ENCODE results near the gene BABAM2. TPM values are rescaled to one million over a fixed set of nuclear protein-coding genes. Genes with fewer than 3 reads are reported as not detected.
"Not testable (repeated sequence)": the region's sequence is repeated elsewhere in the genome, so short reads cannot be mapped to it uniquely, and the experiment has no call there.

BABAM2 gene
- polyA plus RNA-seq, 3 donors from 2014 or later = 52.4 to 89.2 (median 74.1) TPM

- Mint-ChIP-seq H3K4me3 (no peak overlapping the region), H3K4me1 (peaks cover 2 to 15% of the 10 kb centered on the region in 2 donors), H3K36me3 (peaks cover 15 to 17% (median 15%) of the 10 kb centered on the region in 3 donors), H3K27ac (no peak overlapping the region), H3K27me3 (ENCODE audit: low read depth in 3 of 3) (peaks cover 0 to 2% (median 0%) of the 10 kb centered on the region in 3 donors), H3K9me3 (peaks cover 0 to 2% (median 0%) of the 10 kb centered on the region in 6 donors)
- DNase-seq = no peak
Observed at GRCh38 chr2:27991146-27991545, 100.6 kb downstream of the BABAM2 start.

- Mint-ChIP-seq H3K36me3 (peaks cover 15 to 18% (median 17%) of the 10 kb centered on the region in 3 donors), H3K9me3 (peaks cover 0 to 2% (median 0%) of the 10 kb centered on the region in 6 donors), H3K27ac (peak overlapping the region in 1 of 6 donors; percentile 1), H3K4me1 (peaks cover 2 to 15% of the 10 kb centered on the region in 2 donors), H3K4me3 (no peak overlapping the region), H3K27me3 (ENCODE audit: low read depth in 3 of 3) (peaks cover 0 to 2% (median 0%) of the 10 kb centered on the region in 3 donors)
- DNase-seq = no peak
Observed at GRCh38 chr2:27992787-27993401, 102.4 kb downstream of the BABAM2 start.

- no peak overlapping the region for H3K4me3 Mint-ChIP-seq
- no peak for DNase-seq
- H3K36me3 Mint-ChIP-seq = peaks cover 15 to 18% (median 17%) of the 10 kb centered on the region in 3 donors
Observed at GRCh38 chr2:27993402-27993787, 102.9 kb downstream of the BABAM2 start.

GRCh38 chr2:27993950-27994728, 103.6 kb downstream of the BABAM2 start:
- H3K27me3 Mint-ChIP-seq (ENCODE audit: low read depth in 3 of 3) = peaks cover 0 to 2% (median 0%) of the 10 kb centered on the region in 3 donors
- no peak for DNase-seq
- H3K4me3 Mint-ChIP-seq = no peak overlapping the region
- peaks cover 14 to 18% (median 17%) of the 10 kb centered on the region in 3 donors for H3K36me3 Mint-ChIP-seq
- H3K27ac Mint-ChIP-seq = no peak overlapping the region
- peaks cover 0 to 4% of the 10 kb centered on the region in 2 donors for H3K4me1 Mint-ChIP-seq
- peaks cover 0 to 2% (median 0%) of the 10 kb centered on the region in 6 donors for H3K9me3 Mint-ChIP-seq

More at GRCh38 chr2:27993402-27993787, 102.9 kb downstream of the BABAM2 start:
- Mint-ChIP-seq H3K27me3 (ENCODE audit: low read depth in 3 of 3) (peaks cover 0 to 2% (median 0%) of the 10 kb centered on the region in 3 donors), H3K27ac (no peak overlapping the region), H3K9me3 (peaks cover 0 to 2% (median 0%) of the 10 kb centered on the region in 6 donors), H3K4me1 (peaks cover 1 to 10% of the 10 kb centered on the region in 2 donors)

GRCh38 chr2:27996156-27996922, 105.8 kb downstream of the BABAM2 start:
- H3K9me3 Mint-ChIP-seq = peaks cover 0 to 2% (median 0%) of the 10 kb centered on the region in 6 donors

GRCh38 chr2:28000287-28000686, 109.8 kb downstream of the BABAM2 start:
- H3K4me1 Mint-ChIP-seq = peaks cover 5 to 8% of the 10 kb centered on the region in 2 donors
- H3K27ac Mint-ChIP-seq = no peak overlapping the region
- H3K27me3 Mint-ChIP-seq (ENCODE audit: low read depth in 3 of 3) = no peaks in the 10 kb centered on the region
- peaks cover 0 to 2% (median 0%) of the 10 kb centered on the region in 6 donors for H3K9me3 Mint-ChIP-seq
- DNase-seq = no peak
- H3K36me3 Mint-ChIP-seq = peaks cover 0 to 7% (median under 1%) of the 10 kb centered on the region in 3 donors
- H3K4me3 Mint-ChIP-seq = no peak overlapping the region

More at GRCh38 chr2:27996156-27996922, 105.8 kb downstream of the BABAM2 start:
- H3K4me1 Mint-ChIP-seq = peaks cover 0 to 4% of the 10 kb centered on the region in 2 donors
- peak overlapping the region in 1 of 6 donors; percentile 38 for H3K27ac Mint-ChIP-seq
- no peak overlapping the region for H3K4me3 Mint-ChIP-seq
- DNase-seq = no peak
- H3K27me3 Mint-ChIP-seq (ENCODE audit: low read depth in 3 of 3) = peaks cover 0 to 2% (median 0%) of the 10 kb centered on the region in 3 donors
- H3K36me3 Mint-ChIP-seq = peaks cover 9 to 15% (median 15%) of the 10 kb centered on the region in 3 donors

GRCh38 chr2:28002181-28002580, 111.7 kb downstream of the BABAM2 start:
- no peak for DNase-seq
- Mint-ChIP-seq H3K27ac (no peak overlapping the region), H3K4me3 (no peak overlapping the region), H3K36me3 (no peaks in the 10 kb centered on the region), H3K4me1 (peaks cover 5 to 8% of the 10 kb centered on the region in 2 donors), H3K9me3 (no peaks in the 10 kb centered on the region), H3K27me3 (ENCODE audit: low read depth in 3 of 3) (no peaks in the 10 kb centered on the region)

GRCh38 chr2:28004086-28004485, 113.6 kb downstream of the BABAM2 start:
- peaks cover 0 to 2% (median 1%) of the 10 kb centered on the region in 3 donors for H3K27me3 Mint-ChIP-seq (ENCODE audit: low read depth in 3 of 3)
- H3K4me1 Mint-ChIP-seq = peaks cover 5 to 8% of the 10 kb centered on the region in 2 donors
- H3K4me3 Mint-ChIP-seq = no peak overlapping the region
- H3K36me3 Mint-ChIP-seq = peaks cover 0 to 5% (median 4%) of the 10 kb centered on the region in 3 donors
- no peaks in the 10 kb centered on the region for H3K9me3 Mint-ChIP-seq
- no peak for DNase-seq
- H3K27ac Mint-ChIP-seq = peak overlapping the region in 1 of 6 donors; percentile 21

- H3K4me1 Mint-ChIP-seq = no peaks in the 10 kb centered on the region
- H3K27ac Mint-ChIP-seq = no peak overlapping the region
- peaks cover 0 to 5% (median 4%) of the 10 kb centered on the region in 3 donors for H3K36me3 Mint-ChIP-seq
- no peak overlapping the region for H3K4me3 Mint-ChIP-seq
- no peak for DNase-seq
- peaks cover 0 to 2% (median 1%) of the 10 kb centered on the region in 3 donors for H3K27me3 Mint-ChIP-seq (ENCODE audit: low read depth in 3 of 3)
- H3K9me3 Mint-ChIP-seq = no peaks in the 10 kb centered on the region
Observed at GRCh38 chr2:28009732-28010131, 119.2 kb downstream of the BABAM2 start.

- no peak overlapping the region for H3K27ac Mint-ChIP-seq
- H3K27me3 Mint-ChIP-seq (ENCODE audit: low read depth in 3 of 3) = peaks cover 0 to 2% (median 1%) of the 10 kb centered on the region in 3 donors
- DNase-seq = no peak
- no peaks in the 10 kb centered on the region for H3K4me1 Mint-ChIP-seq
- H3K36me3 Mint-ChIP-seq = peaks cover 0 to 5% (median 5%) of the 10 kb centered on the region in 3 donors
- H3K4me3 Mint-ChIP-seq = no peak overlapping the region
- H3K9me3 Mint-ChIP-seq = no peaks in the 10 kb centered on the region
Observed at GRCh38 chr2:28011322-28011737, 120.8 kb downstream of the BABAM2 start.

- not testable (repeated sequence) for H3K4me3 Mint-ChIP-seq; H3K36me3 Mint-ChIP-seq; DNase-seq; H3K27me3 Mint-ChIP-seq (ENCODE audit: low read depth in 3 of 3); H3K9me3 Mint-ChIP-seq; H3K4me1 Mint-ChIP-seq; H3K27ac Mint-ChIP-seq
Observed at GRCh38 chr2:28018474-28018873, 127.9 kb downstream of the BABAM2 start.

GRCh38 chr2:28019521-28019920, 129.0 kb downstream of the BABAM2 start:
- not testable (repeated sequence) for H3K27me3 Mint-ChIP-seq (ENCODE audit: low read depth in 3 of 3); DNase-seq; H3K4me1 Mint-ChIP-seq; H3K9me3 Mint-ChIP-seq; H3K4me3 Mint-ChIP-seq; H3K36me3 Mint-ChIP-seq
- H3K27ac Mint-ChIP-seq = peak overlapping the region in 1 of 6 donors; percentile 23

- DNase-seq = no peak
- Mint-ChIP-seq H3K9me3 (peaks cover 0 to 4% (median 0%) of the 10 kb centered on the region in 6 donors), H3K27ac (no peak overlapping the region), H3K27me3 (ENCODE audit: low read depth in 3 of 3) (peaks cover 0 to 2% (median 2%) of the 10 kb centered on the region in 3 donors), H3K4me3 (no peak overlapping the region), H3K36me3 (peaks cover 15 to 27% (median 16%) of the 10 kb centered on the region in 3 donors), H3K4me1 (no peaks in the 10 kb centered on the region)
Observed at GRCh38 chr2:28021898-28022297, 131.4 kb downstream of the BABAM2 start.
